Spleen (tissue), 11 donors: ENCODE measurements around the gene PACRG. TPM values are rescaled to one million over a fixed set of nuclear protein-coding genes. Genes with fewer than 3 reads are reported as not detected.

ENCODE experiments used
- DNase-seq: peaks from one replicate; pipeline ENCODE4 v3.0.0-alpha.2; 2020
- H3K27ac ChIP-seq, 8 donors: fragments of 200-600 bp; sonication (generic) in 7 of 8; 1 replicate in 4 of 8; 2 replicates in 4 of 8; pipeline versions ENCODE4 v1.5.0 to v1.8.0; 2016 to 2021; ENCODE audit warnings: inconsistent platforms in 4 of 8, mild to moderate bottlenecking in 4 of 8, moderate library complexity in 1 of 8
- H3K27me3 ChIP-seq, 7 donors: fragments of 200-600 bp; sonication (generic) in 6 of 7; replicated peaks in 1 of 7; 1 replicate in 4 of 7; 2 replicates in 3 of 7; pipeline versions ENCODE4 v1.5.0 to v1.8.0; 2016 to 2021; ENCODE audit warnings: inconsistent platforms in 3 of 7, mild to moderate bottlenecking in 1 of 7
- H3K36me3 ChIP-seq, 6 donors: fragments of 200-600 bp; sonication (generic) in 5 of 6; 1 replicate in 4 of 6; 2 replicates in 2 of 6; pipeline versions ENCODE4 v1.5.0 to v1.8.0; 2016 to 2021; ENCODE audit warnings: inconsistent platforms in 2 of 6
- H3K4me1 ChIP-seq, 6 donors: fragments of 200-600 bp; sonication (generic) in 5 of 6; 1 replicate in 3 of 6; 2 replicates in 3 of 6; pipeline versions ENCODE4 v1.5.0 to v1.8.0; 2016 to 2021; ENCODE audit warnings: inconsistent platforms in 3 of 6
- H3K4me3 ChIP-seq, 8 donors: fragments of 200-600 bp; sonication (generic) in 7 of 8; 1 replicate in 4 of 8; 2 replicates in 4 of 8; pipeline versions ENCODE4 v1.5.0 to v1.8.0; 2016 to 2021; ENCODE audit warnings: inconsistent platforms in 4 of 8, mild to moderate bottlenecking in 4 of 8, moderate library complexity in 2 of 8
- H3K9me3 ChIP-seq, 8 donors: fragments of 200-600 bp; sonication (generic) in 7 of 8; 1 replicate in 4 of 8; 2 replicates in 4 of 8; pipeline versions ENCODE4 v1.5.0 to v1.8.0; 2016 to 2021; ENCODE audit warnings: inconsistent platforms in 4 of 8
- POLR2A ChIP-seq, 3 donors: fragments of 450-650 bp; IDR thresholded peaks; one replicate each; pipeline ENCODE4 v1.5.1; 2017; ENCODE audit warnings: antibody characterized with exemption in 3 of 3, mild to moderate bottlenecking in 1 of 3
- POLR2AphosphoS5 ChIP-seq, 3 donors: sonication (generic); formaldehyde crosslinking; IDR thresholded peaks; one replicate each; pipeline ENCODE4 v1.5.1; 2017; ENCODE audit warnings: antibody characterized with exemption in 3 of 3
- WGBS, 5 donors: extraction: QIAGEN DNeasy Blood & Tissue Kit in 3 of 5; methylation state at CpG; one replicate each; pipeline versions ENCODE4 v1.1.5 to v1.1.7; 2013 to 2018; 5-methylcytosine and 5-hydroxymethylcytosine counted together
- intact Hi-C: fragments of 100-400 bp; cut with DNase I; formaldehyde crosslinking; loops from one replicate; pipeline ENCODE4 v1.15.0; 2023; ENCODE audit warnings: low total_unique reads
- polyA plus RNA-seq, 3 donors: library from polyadenylated mRNA; stranded (reverse); fragments of 200-250 nt; gene quantifications; one replicate each; pipeline ENCODE4 v1.2.1, GENCODE V29; 2013
- total RNA-seq, 7 donors: library from RNA; depleted of rRNA in 3 of 7; stranded (reverse); fragments of >200 nt in 3 of 7; fragmentation: NEBNext Ultra II Directional in 4 of 7; extraction: Animal tissue kit (Norgen Biotek cat#: 25700) in 4 of 7; gene quantifications; one replicate each; pipeline versions ENCODE4 v1.1.0 to v1.2.1, GENCODE V29; 2016 to 2021
- TF ChIP-seq, protein P1 (sequence below), 11 experiments: fragments of 200-600 bp in 7 of 11; fragments of 450-650 bp in 4 of 11; sonication (generic) in 4 of 11; IDR thresholded peaks in 8 of 11; conservative IDR thresholded peaks in 3 of 11; 1 replicate in 7 of 11; 2 replicates in 4 of 11; pipeline versions ENCODE4 v1.4.0 to v1.8.0; 2016 to 2021; ENCODE audit warnings: antibody characterized with exemption in 11 of 11, inconsistent platforms in 4 of 11, mild to moderate bottlenecking in 1 of 11
- donor health status: healthy with polysubstance abuse.
- donor health status: DM: no; HTN: no; CAD: no; lungs with moderate emphysema.
- donor health status: DM: no; HTN: no; CAD: no.
- donor health status: Bipolar disorder and iron deficiency.
- donor health status: healthy.
- donor health status: DM: no; HTN: no; CAD: no.
- donor health status: DM: yes; HTN: yes; CAD: no.

The PACRG gene
- total and polyA plus RNA-seq, 10 donors: 0.32 to 2.0 (median 1.0) TPM; not detected in 5

- TF ChIP-seq, protein P1, sequence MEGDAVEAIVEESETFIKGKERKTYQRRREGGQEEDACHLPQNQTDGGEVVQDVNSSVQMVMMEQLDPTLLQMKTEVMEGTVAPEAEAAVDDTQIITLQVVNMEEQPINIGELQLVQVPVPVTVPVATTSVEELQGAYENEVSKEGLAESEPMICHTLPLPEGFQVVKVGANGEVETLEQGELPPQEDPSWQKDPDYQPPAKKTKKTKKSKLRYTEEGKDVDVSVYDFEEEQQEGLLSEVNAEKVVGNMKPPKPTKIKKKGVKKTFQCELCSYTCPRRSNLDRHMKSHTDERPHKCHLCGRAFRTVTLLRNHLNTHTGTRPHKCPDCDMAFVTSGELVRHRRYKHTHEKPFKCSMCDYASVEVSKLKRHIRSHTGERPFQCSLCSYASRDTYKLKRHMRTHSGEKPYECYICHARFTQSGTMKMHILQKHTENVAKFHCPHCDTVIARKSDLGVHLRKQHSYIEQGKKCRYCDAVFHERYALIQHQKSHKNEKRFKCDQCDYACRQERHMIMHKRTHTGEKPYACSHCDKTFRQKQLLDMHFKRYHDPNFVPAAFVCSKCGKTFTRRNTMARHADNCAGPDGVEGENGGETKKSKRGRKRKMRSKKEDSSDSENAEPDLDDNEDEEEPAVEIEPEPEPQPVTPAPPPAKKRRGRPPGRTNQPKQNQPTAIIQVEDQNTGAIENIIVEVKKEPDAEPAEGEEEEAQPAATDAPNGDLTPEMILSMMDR (IDR thresholded peaks at IDR 0.05 in 8 of 11, conservative IDR thresholded peaks at IDR 0.05 in 3 of 11): peak in 9 of 11 experiments; percentile 28 to 73 (median 60)
- TF ChIP-seq POLR2A (IDR thresholded peaks at IDR 0.05): no peak
- intact Hi-C loops: no loop called here
- 79 to 88% (median 87%) methylated on average over 14 of the region's 14 CpGs for WGBS, 5 donors
- Histone ChIP-seq H3K9me3 (peaks cover 0 to 4% (median 0%) of the 10 kb centered on the region in 8 donors), H3K27me3 (no peaks in the 10 kb centered on the region), H3K27ac (no peak overlapping the region), H3K4me1 (no peaks in the 10 kb centered on the region), H3K4me3 (no peak overlapping the region), H3K36me3 (no peaks in the 10 kb centered on the region)
- DNase-seq: no peak
These were observed 442.6 kb downstream of the PACRG start for GRCh38 chr6:163170294-163170883.

GRCh38 chr6:163173741-163174140 lies 446.0 kb downstream of the PACRG start:
- H3K4me1 ChIP-seq: no peaks in the 10 kb centered on the region
- no peaks in the 10 kb centered on the region for H3K36me3 ChIP-seq
- no peak overlapping the region for H3K27ac ChIP-seq
- no peak for DNase-seq
- H3K9me3 ChIP-seq: peaks cover 0 to 4% (median 0%) of the 10 kb centered on the region in 8 donors
- TF ChIP-seq, protein P1 (IDR thresholded peaks at IDR 0.05 in 8 of 11, conservative IDR thresholded peaks at IDR 0.05 in 3 of 11): no peak
- TF ChIP-seq POLR2A (IDR thresholded peaks at IDR 0.05) (no peak), POLR2AphosphoS5 (IDR thresholded peaks at IDR 0.05) (no peak)
- 82 to 92% (median 86%) methylated on average over 6 of the region's 6 CpGs for WGBS, 5 donors
- peaks cover 0 to 6% (median 0%) of the 10 kb centered on the region in 7 donors for H3K27me3 ChIP-seq
- no peak overlapping the region for H3K4me3 ChIP-seq
- intact Hi-C loops: no loop called here

DNA sequence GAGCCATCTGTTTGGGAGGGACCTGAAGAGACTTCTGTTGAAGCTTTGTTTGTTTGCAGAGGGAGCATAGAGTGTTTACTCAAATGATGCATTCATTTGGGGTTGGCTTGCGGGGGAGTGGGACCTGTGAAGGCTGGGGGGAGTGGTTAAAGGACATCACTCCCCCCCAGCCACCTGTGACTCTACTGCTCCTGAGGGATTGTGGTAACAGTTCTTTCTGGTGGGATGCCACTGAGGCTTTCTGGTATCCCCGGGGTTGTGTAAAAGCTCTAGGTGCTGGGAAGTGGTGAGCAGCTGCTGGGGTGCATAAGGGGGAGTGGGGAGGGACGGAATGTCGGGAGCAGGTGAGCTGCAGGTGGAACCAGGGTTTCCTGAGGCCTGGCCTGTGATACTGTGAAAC lies 447.5 kb downstream of the PACRG start:
- no peak for DNase-seq
- intact Hi-C loops: no loop called here
- peaks cover 0 to 2% (median 0%) of the 10 kb centered on the region in 8 donors for H3K9me3 ChIP-seq
- no peak overlapping the region for H3K4me3 ChIP-seq
- no peak overlapping the region for H3K27ac ChIP-seq
- 71 to 91% (median 78%) methylated on average over 4 of the region's 4 CpGs for WGBS, 5 donors
- no peaks in the 10 kb centered on the region for H3K36me3 ChIP-seq
- no peaks in the 10 kb centered on the region for H3K4me1 ChIP-seq
- peaks cover 0 to 6% (median 0%) of the 10 kb centered on the region in 7 donors for H3K27me3 ChIP-seq
- TF ChIP-seq POLR2AphosphoS5 (IDR thresholded peaks at IDR 0.05) (no peak), POLR2A (IDR thresholded peaks at IDR 0.05) (no peak)
- TF ChIP-seq, protein P1 (IDR thresholded peaks at IDR 0.05 in 8 of 11, conservative IDR thresholded peaks at IDR 0.05 in 3 of 11): no peak

- Histone ChIP-seq H3K9me3 (no peaks in the 10 kb centered on the region), H3K27me3 (peaks cover 0 to 10% (median 0%) of the 10 kb centered on the region in 7 donors), H3K4me3 (no peak overlapping the region), H3K27ac (no peak overlapping the region), H3K36me3 (no peaks in the 10 kb centered on the region), H3K4me1 (no peaks in the 10 kb centered on the region)
- intact Hi-C loops: no loop called here
- TF ChIP-seq POLR2AphosphoS5 (IDR thresholded peaks at IDR 0.05) (no peak), POLR2A (IDR thresholded peaks at IDR 0.05) (no peak)
- TF ChIP-seq, protein P1 (IDR thresholded peaks at IDR 0.05 in 8 of 11, conservative IDR thresholded peaks at IDR 0.05 in 3 of 11): no peak
- WGBS, 5 donors: 72 to 90% (median 77%) methylated on average over 3 of the region's 3 CpGs
- DNase-seq: no peak
These were observed 448.3 kb downstream of the PACRG start for GRCh38 chr6:163176097-163176496.
